HCT116 (cell line): ENCODE data around the gene THSD4.

Source experiments
- CEBPB ChIP-seq: IDR thresholded peaks from 2 replicates; pipeline ENCODE4 v1.6.1; 2012; ENCODE audit warnings: low read depth
- EZH2 ChIP-seq: fragments of 200-600 bp; sonication (generic); IDR thresholded peaks from 2 replicates; pipeline ENCODE4 v1.6.1; 2017; ENCODE audit warnings: antibody characterized with exemption, mixed run types
- POLR2A ChIP-seq: IDR thresholded peaks from 2 replicates; pipeline ENCODE4 v1.7.0; 2011; ENCODE audit warnings: borderline replicate concordance; ENCODE audit not compliant: insufficient read depth, insufficient read length; ENCODE audit errors: extremely low read depth
- POLR2AphosphoS5 ChIP-seq: IDR thresholded peaks from 2 replicates; pipeline ENCODE4 v1.6.1; 2011; ENCODE audit warnings: mild to moderate bottlenecking, low read depth, low read length, moderate library complexity
- RAD21 ChIP-seq: IDR thresholded peaks from 2 replicates; pipeline ENCODE4 v1.6.1; 2012; ENCODE audit warnings: low read depth, mild to moderate bottlenecking
- ZNF274 ChIP-seq: fragments of 200-500 bp; sonication (Bioruptor generic); IDR thresholded peaks from 2 replicates; pipeline ENCODE4 v1.6.1; 2014; ENCODE audit warnings: mild to moderate bottlenecking, low read depth, low read length, inconsistent platforms
- TF ChIP-seq, protein P1 (sequence below), 3 experiments: fragments of 200-600 bp in 1 of 3; sonication (generic) in 1 of 3; IDR thresholded peaks in 2 of 3; conservative IDR thresholded peaks in 1 of 3; 2 replicates each; pipeline ENCODE4 v1.5.1; 2012 to 2017; ENCODE audit warnings: low read depth in 2 of 3, low read length in 2 of 3, antibody characterized with exemption in 1 of 3, borderline replicate concordance in 1 of 3, control low read depth in 1 of 3, mild to moderate bottlenecking in 1 of 3, mixed read lengths in 1 of 3, mixed run types in 1 of 3, moderate library complexity in 1 of 3; ENCODE audit not compliant: insufficient read depth in 1 of 3

DNA sequence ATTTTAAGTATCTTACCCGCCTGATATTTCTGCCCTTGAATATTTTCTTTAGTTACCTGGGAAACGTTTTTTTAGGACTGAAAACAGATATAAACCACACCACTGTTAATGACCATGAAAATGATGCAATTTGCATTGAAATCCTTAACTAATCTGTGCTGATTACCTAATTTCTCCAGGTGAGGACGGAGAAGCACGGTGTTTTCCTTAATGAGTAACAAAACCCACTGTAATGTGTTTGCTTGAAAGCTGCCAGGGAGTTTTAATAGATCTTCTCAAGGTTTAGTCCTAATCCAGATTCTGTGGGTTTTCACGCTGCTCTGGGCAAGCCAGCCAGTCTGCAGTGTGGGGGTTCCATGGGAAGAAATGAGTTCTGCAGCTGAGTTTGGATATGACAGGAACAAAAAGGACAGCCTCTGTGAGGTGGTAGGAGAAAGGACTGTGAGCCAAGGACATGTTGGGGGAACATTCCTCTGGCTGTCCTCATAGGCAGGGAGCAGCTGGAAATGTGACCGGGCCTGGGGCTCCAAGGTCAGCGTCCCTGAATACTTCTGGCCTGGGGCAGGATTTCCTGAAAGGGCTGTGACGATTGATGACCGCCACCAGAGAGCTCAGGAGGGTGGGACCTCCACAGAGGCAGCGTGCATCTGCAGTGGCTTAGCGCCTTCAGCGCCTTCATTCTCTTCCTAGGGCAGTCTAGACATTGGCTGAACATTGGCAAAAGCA lies 18.6 kb downstream of the THSD4 start:
- TF ChIP-seq, protein P1, sequence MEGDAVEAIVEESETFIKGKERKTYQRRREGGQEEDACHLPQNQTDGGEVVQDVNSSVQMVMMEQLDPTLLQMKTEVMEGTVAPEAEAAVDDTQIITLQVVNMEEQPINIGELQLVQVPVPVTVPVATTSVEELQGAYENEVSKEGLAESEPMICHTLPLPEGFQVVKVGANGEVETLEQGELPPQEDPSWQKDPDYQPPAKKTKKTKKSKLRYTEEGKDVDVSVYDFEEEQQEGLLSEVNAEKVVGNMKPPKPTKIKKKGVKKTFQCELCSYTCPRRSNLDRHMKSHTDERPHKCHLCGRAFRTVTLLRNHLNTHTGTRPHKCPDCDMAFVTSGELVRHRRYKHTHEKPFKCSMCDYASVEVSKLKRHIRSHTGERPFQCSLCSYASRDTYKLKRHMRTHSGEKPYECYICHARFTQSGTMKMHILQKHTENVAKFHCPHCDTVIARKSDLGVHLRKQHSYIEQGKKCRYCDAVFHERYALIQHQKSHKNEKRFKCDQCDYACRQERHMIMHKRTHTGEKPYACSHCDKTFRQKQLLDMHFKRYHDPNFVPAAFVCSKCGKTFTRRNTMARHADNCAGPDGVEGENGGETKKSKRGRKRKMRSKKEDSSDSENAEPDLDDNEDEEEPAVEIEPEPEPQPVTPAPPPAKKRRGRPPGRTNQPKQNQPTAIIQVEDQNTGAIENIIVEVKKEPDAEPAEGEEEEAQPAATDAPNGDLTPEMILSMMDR (IDR thresholded peaks at IDR 0.05 in 2 of 3, conservative IDR thresholded peaks at IDR 0.05 in 1 of 3; ENCODE audit: borderline replicate concordance in 1 of 3, insufficient read depth in 1 of 3, low read depth in 2 of 3, low read length in 2 of 3) = no peak
- TF ChIP-seq CEBPB (no peak), EZH2 (no peak), POLR2A (no peak), ZNF274 (no peak), POLR2AphosphoS5 (no peak), RAD21 (no peak)
